A549 (cell line): ENCODE data around the gene GNAO1. TPM values are rescaled to one million over a fixed set of nuclear protein-coding genes. Genes with fewer than 3 reads are reported as not detected.

Experiments
- ATAC-seq, 2 experiments: fragments of 200-7000 bp in 1 of 2; fragments of >200 bp in 1 of 2; cut with Nextera tagmentation in 1 of 2; cut with Tn5 transposase in 1 of 2; 3 replicates each; pipeline versions ENCODE4 v1.8.0 to v1.9.1; 2018 to 2020; ENCODE audit warnings: mild to moderate bottlenecking in 1 of 2, moderate library complexity in 1 of 2
- CTCF ChIA-PET: fragments of 300-600 bp; sonication (Branson Sonifier 250); formaldehyde crosslinking; extraction: SDS; loops from one replicate; lab custom pipeline; 2021; ENCODE audit warnings: antibody characterized with exemption, inconsistent platforms; lab: Yijun Ruan, JAX
- POLR2A ChIA-PET: fragments of 350-600 bp; formaldehyde crosslinking; extraction: SDS; loops from one replicate; lab custom pipeline; 2021; ENCODE audit warnings: antibody characterized with exemption, inconsistent platforms; lab: Yijun Ruan, JAX
- DNase-seq, 2 experiments: peaks; one replicate each; pipeline versions ENCODE4 v3.0.0 to v3.0.0-alpha.2; 2011 to 2016; ENCODE audit warnings: low read depth in 1 of 2, low spot score in 1 of 2
- FAIRE-seq: peaks from 2 replicates; lab custom pipeline; 2011; peaks lifted over from hg19 to GRCh38; lab: Jason Lieb, UNC
- H3K27ac ChIP-seq, 2 experiments: fragments of >200 bp; sonication (Bioruptor Twin); formaldehyde crosslinking; 3 replicates each; pipeline ENCODE4 v1.5.1; 2016 to 2017
- H3K4me1 ChIP-seq: fragments of >200 bp; sonication (Bioruptor Twin); formaldehyde crosslinking; 3 replicates; pipeline ENCODE4 v1.6.1; 2016
- H3K4me2 ChIP-seq: fragments of >200 bp; sonication (Bioruptor Twin); formaldehyde crosslinking; 3 replicates; pipeline ENCODE4 v1.6.1; 2016
- H3K4me3 ChIP-seq: fragments of >200 bp; sonication (Bioruptor Twin); formaldehyde crosslinking; 3 replicates; pipeline ENCODE4 v1.5.1; 2016
- H3K9me3 ChIP-seq: fragments of >200 bp; sonication (Bioruptor Twin); formaldehyde crosslinking; 3 replicates; pipeline ENCODE4 v1.6.1; 2016
- BCL3 ChIP-seq: fragments of >200 bp; sonication (Bioruptor Twin); formaldehyde crosslinking; IDR thresholded peaks from 3 replicates; pipeline ENCODE4 v1.6.1; 2016
- BHLHE40 ChIP-seq: IDR thresholded peaks from 2 replicates; pipeline ENCODE4 v1.6.1; 2012; ENCODE audit warnings: low read depth, low read length, inconsistent platforms
- CBX2 ChIP-seq: fragments of 200-600 bp; sonication (generic); IDR thresholded peaks from 2 replicates; pipeline ENCODE4 v1.6.1; 2016; ENCODE audit warnings: low read depth, mild to moderate bottlenecking, borderline replicate concordance
- EHMT2 ChIP-seq: fragments of 200-600 bp; sonication (generic); IDR thresholded peaks from 2 replicates; pipeline ENCODE4 v1.6.1; 2016; ENCODE audit warnings: antibody characterized with exemption, low read depth, mild to moderate bottlenecking, moderate library complexity
- ESRRA ChIP-seq: fragments of 150-350 bp; IDR thresholded peaks from 2 replicates; pipeline ENCODE4 v1.6.1; 2014; ENCODE audit warnings: mild to moderate bottlenecking, low read length, borderline replicate concordance
- FOSL2 ChIP-seq, 2 experiments: fragments of 450-650 bp in 1 of 2; fragments of >200 bp in 1 of 2; sonication (Bioruptor Twin) in 1 of 2; formaldehyde crosslinking; IDR thresholded peaks; 2 replicates each; pipeline versions ENCODE4 v1.5.0 to v1.6.1; 2016 to 2020; ENCODE audit warnings: mild to moderate bottlenecking in 1 of 2, moderate library complexity in 1 of 2
- FOXS1 ChIP-seq: fragments of 250-450 bp; sonication (Bioruptor Pico); IDR thresholded peaks from 2 replicates; pipeline ENCODE4 v1.5.0; 2020; ENCODE audit warnings: mild to moderate bottlenecking, moderate library complexity
- HDAC2 ChIP-seq: fragments of 200-600 bp; sonication (generic); IDR thresholded peaks from 2 replicates; pipeline ENCODE4 v1.6.1; 2016
- HEYL ChIP-seq: fragments of 250-450 bp; sonication (Bioruptor Pico); IDR thresholded peaks from 2 replicates; pipeline ENCODE4 v1.8.0; 2021; ENCODE audit warnings: mild to moderate bottlenecking, moderate library complexity
- MAFK ChIP-seq: fragments of 450-650 bp; IDR thresholded peaks from 2 replicates; pipeline ENCODE4 v1.6.1; 2014; ENCODE audit not compliant: partially characterized antibody
- PHF8 ChIP-seq: fragments of 200-600 bp; sonication (generic); IDR thresholded peaks from 2 replicates; pipeline ENCODE4 v1.6.1; 2016; ENCODE audit warnings: low read depth, mild to moderate bottlenecking, antibody characterized with exemption, moderate library complexity, borderline replicate concordance
- RAD21 ChIP-seq, 2 experiments: fragments of >200 bp in 1 of 2; sonication (Bioruptor Twin) in 1 of 2; formaldehyde crosslinking in 1 of 2; IDR thresholded peaks in 1 of 2; conservative IDR thresholded peaks in 1 of 2; 2 replicates in 1 of 2; 3 replicates in 1 of 2; pipeline ENCODE4 v1.6.1; 2012 to 2018; ENCODE audit warnings: inconsistent platforms in 1 of 2
- RARB ChIP-seq: fragments of 250-450 bp; sonication (Bioruptor Pico); IDR thresholded peaks from 2 replicates; pipeline ENCODE4 v1.8.0; 2021; ENCODE audit warnings: mild to moderate bottlenecking, moderate library complexity
- REST ChIP-seq: fragments of 200-600 bp; sonication (generic); IDR thresholded peaks from 2 replicates; pipeline ENCODE4 v1.6.1; 2016; ENCODE audit warnings: antibody characterized with exemption, mild to moderate bottlenecking, moderate library complexity
- RNF2 ChIP-seq: fragments of 200-600 bp; sonication (generic); IDR thresholded peaks from 2 replicates; pipeline ENCODE4 v1.6.1; 2016; ENCODE audit warnings: low read depth, mild to moderate bottlenecking, antibody characterized with exemption, moderate library complexity, borderline replicate concordance
- ZFP36 ChIP-seq: fragments of 450-650 bp; IDR thresholded peaks from 2 replicates; pipeline ENCODE4 v1.6.1; 2014; ENCODE audit warnings: borderline replicate concordance; ENCODE audit not compliant: partially characterized antibody
- ZNF302 ChIP-seq: fragments of 250-450 bp; sonication (Bioruptor Pico); IDR thresholded peaks from 2 replicates; pipeline ENCODE4 v1.9.0; 2021; ENCODE audit warnings: inconsistent platforms, mild to moderate bottlenecking, moderate library complexity
- WGBS: methylation state at CpG from one replicate; pipeline ENCODE4 v1.1.6; 2017; ENCODE audit errors: missing lambda C conversion rate; 5-methylcytosine and 5-hydroxymethylcytosine counted together
- polyA plus RNA-seq, 4 experiments: library from polyadenylated mRNA; depleted of rRNA in 3 of 4; stranded (reverse); fragments of >200 nt; fragmentation: RNase III in 1 of 4; extraction: RNeasy Plus Mini Kit Qiagen cat#74134 plus additional on column Dnase treatment in 1 of 4; gene quantifications; 2 replicates in 3 of 4; 3 replicates in 1 of 4; pipeline ENCODE4 v1.2.3, GENCODE V29; 2011 to 2017
- TF ChIP-seq, protein P1 (sequence below): fragments of 250-450 bp; sonication (Bioruptor Pico); IDR thresholded peaks from 2 replicates; pipeline ENCODE4 v1.5.0; 2021; ENCODE audit warnings: mild to moderate bottlenecking, moderate library complexity, borderline replicate concordance
- TF ChIP-seq, protein P2 (sequence below): IDR thresholded peaks from 2 replicates; pipeline ENCODE4 v1.6.1; 2012

GNAO1 gene
- polyA plus RNA-seq, 2 of the 4 experiments (the other 2 are of a cell fraction), result 0.22 to 0.23 TPM

- H3K4me2 ChIP-seq, result no peak overlapping the region
- FAIRE-seq, result no peak
- H3K4me3 ChIP-seq, result no peak overlapping the region
- H3K27ac ChIP-seq, result no peak overlapping the region
- H3K4me1 ChIP-seq, result no peaks in the 10 kb centered on the region
- ChIA-PET CTCF (no interaction called here), POLR2A (no interaction called here)
- DNase-seq, result no peak
- H3K9me3 ChIP-seq, result 0 out of 3 replicates have a peak, but pooled peaks cover 5% of the 10 kb centered on the region
- TF ChIP-seq, protein P1, sequence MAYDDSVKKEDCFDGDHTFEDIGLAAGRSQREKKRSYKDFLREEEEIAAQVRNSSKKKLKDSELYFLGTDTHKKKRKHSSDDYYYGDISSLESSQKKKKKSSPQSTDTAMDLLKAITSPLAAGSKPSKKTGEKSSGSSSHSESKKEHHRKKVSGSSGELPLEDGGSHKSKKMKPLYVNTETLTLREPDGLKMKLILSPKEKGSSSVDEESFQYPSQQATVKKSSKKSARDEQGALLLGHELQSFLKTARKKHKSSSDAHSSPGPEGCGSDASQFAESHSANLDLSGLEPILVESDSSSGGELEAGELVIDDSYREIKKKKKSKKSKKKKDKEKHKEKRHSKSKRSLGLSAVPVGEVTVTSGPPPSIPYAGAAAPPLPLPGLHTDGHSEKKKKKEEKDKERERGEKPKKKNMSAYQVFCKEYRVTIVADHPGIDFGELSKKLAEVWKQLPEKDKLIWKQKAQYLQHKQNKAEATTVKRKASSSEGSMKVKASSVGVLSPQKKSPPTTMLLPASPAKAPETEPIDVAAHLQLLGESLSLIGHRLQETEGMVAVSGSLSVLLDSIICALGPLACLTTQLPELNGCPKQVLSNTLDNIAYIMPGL (CRISPR knock-in tag), result no peak
- TF ChIP-seq EHMT2 (no peak), ESRRA (no peak)
- ATAC-seq, result no peak
These were observed 81.2 kb downstream of the GNAO1 start for GRCh38 chr16:56272583-56272894.

DNA sequence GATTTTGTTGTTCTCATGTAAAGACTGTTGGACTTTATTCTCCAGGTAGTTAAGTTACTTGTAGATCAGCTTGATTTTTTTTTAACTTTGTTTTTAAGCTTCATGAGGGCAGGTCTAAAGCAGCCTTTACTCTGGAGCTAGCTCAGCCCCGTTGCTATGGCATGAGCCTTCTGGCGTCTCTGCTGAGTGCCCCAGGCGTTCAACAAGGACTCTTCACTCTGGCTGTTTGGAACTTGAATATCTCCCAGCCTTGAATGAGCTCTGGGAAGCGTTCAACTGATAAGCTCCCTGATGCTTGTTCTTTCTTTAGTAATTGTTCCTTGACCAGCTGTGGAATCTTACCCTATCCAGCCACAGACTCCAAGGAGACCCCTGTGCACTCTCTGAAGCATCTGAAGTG lies 82.3 kb downstream of the GNAO1 start:
- no peak for DNase-seq
- CTCF ChIA-PET, result no interaction called here
- H3K4me3 ChIP-seq, result no peak overlapping the region
- POLR2A ChIA-PET, result no interaction called here
- H3K4me2 ChIP-seq, result no peak overlapping the region
- no peaks in the 10 kb centered on the region for H3K4me1 ChIP-seq
- TF ChIP-seq, protein P2, sequence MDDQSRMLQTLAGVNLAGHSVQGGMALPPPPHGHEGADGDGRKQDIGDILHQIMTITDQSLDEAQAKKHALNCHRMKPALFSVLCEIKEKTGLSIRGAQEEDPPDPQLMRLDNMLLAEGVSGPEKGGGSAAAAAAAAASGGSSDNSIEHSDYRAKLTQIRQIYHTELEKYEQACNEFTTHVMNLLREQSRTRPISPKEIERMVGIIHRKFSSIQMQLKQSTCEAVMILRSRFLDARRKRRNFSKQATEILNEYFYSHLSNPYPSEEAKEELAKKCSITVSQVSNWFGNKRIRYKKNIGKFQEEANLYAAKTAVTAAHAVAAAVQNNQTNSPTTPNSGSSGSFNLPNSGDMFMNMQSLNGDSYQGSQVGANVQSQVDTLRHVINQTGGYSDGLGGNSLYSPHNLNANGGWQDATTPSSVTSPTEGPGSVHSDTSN, result no peak
- TF ChIP-seq RARB (no peak), ZFP36 (no peak), CBX2 (no peak), REST (no peak), HEYL (CRISPR knock-in tag) (no peak), FOXS1 (CRISPR knock-in tag) (no peak), RAD21 (conservative IDR thresholded peaks at IDR 0.05 in 1 of 2, IDR thresholded peaks at IDR 0.05 in 1 of 2) (no peak), FOSL2 (IDR thresholded peaks at IDR 0.05) (no peak), FOSL2 (CRISPR knock-in tag; IDR thresholded peaks at IDR 0.05) (no peak), RNF2 (no peak), MAFK (no peak), HDAC2 (no peak), BHLHE40 (no peak), BCL3 (no peak), ZNF302 (CRISPR knock-in tag) (no peak), PHF8 (no peak)
- WGBS, result 6% methylated on average over 4 of the region's 4 CpGs
- no peak for ATAC-seq
- no peak for FAIRE-seq
- H3K9me3 ChIP-seq, result 0 out of 3 replicates have a peak, but pooled peaks cover 5% of the 10 kb centered on the region
- H3K27ac ChIP-seq, result no peak overlapping the region
